T-helper 2 cell (primary cell): ENCODE measurements around the gene PLET1.
A peak's percentile ranks its signal among the peaks of the same experiment; 100 is the strongest.

Experiments
- DNase-seq, 5 experiments: peaks; one replicate each; pipeline versions ENCODE4 v3.0.0 to v3.0.0-alpha.2; 2012 to 2022
- total RNA-seq, 2 donors: gene quantifications; one replicate each; lab custom pipeline; 2026; lab: John Stamatoyannopoulos, UW

Gene PLET1, protein sequence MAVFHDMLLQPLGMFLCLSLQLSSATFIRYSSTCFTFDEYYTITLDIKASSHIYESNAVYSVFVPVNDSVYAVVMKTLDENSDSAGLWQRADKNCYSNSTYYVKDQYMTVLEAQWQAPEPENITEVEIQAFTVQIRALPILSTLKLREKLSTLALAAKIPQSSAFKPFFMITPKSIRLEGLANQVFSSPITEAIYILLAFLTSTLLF
- total RNA-seq: 0 reads per million in 2 donors

DNA sequence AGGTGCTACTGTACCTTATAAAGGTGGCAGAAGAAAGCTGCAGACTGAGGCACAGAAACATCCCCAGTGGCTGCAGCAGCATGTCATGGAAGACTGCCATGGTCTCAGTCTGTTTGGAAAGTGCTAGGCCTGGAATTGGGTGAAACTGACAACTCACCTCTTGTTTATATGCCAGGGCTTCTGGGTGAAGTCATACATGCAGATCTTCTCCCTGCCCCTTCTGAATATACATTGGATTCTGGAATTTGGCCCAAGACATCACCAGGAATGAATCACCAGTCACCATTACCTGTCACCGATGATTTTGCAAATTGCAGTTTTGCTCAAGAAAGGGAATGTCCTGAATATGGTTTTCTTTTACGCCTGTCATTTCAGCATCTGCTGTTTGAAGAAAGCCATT, at the start of gene PLET1:
PLET1 (minus strand) TSS at position 371 of the 400 bp plus-strand sequence; CDS start at position 100, 271 bp downstream.
- no peak for DNase-seq

DNA sequence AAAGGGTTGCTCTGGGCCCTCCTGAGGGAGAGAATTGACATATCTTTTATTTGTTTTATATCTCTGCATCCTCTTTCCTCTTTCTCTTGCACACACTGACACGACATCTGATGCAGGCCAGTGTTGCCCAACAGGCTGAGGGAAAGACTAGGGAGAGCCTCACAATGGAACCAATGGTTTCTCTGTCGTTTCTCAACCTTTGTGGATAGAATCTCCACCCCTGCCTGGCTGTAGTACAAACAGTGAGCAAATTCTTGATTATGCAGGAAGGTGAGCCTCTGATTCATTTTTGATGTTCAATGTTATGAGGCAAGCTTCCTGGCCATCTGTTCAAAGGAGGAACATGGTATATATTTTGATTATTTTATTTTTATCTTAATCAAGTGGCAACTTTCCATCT, 49.8 kb upstream of the PLET1 start:
- DNase-seq: no peak

DNA sequence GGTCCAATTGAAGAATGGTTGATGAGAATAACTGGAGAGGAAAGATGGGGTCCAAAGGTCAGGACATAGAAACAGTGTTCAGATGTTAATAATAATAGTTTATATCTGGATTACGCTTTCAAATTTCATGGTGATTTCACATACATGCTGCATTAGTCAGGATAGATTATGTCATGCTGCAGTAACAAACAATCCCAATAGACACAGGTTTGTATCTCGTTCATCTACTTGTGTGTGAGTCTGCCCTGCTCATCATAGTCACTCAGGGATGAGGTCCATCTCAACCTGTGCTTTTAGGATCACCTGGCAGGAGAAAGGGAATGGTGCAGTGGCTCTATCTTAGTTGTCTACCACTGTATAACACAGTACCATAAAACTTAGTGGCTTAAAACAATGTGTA, 48.0 kb upstream of the PLET1 start:
- DNase-seq: no peak

DNA sequence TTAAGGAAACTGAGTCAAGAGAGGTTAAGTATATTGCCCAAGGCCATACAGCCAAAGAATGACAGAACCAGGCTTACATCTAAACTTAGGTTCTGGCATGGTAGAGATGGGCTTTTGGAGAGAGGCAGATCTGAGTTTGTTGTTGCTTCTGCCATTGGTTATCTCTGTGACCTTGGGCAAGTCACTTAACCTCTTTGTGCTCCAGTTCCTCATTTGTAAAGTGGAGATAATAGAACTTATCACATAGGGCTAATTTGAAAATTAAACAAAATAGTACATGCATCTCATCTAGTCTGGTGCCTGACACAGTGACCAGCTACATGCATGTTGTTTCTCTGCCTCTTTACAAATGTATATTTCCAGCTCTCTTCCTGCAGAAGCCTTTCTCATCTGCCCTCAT, 47.0 kb upstream of the PLET1 start:
- DNase-seq: no peak

DNA sequence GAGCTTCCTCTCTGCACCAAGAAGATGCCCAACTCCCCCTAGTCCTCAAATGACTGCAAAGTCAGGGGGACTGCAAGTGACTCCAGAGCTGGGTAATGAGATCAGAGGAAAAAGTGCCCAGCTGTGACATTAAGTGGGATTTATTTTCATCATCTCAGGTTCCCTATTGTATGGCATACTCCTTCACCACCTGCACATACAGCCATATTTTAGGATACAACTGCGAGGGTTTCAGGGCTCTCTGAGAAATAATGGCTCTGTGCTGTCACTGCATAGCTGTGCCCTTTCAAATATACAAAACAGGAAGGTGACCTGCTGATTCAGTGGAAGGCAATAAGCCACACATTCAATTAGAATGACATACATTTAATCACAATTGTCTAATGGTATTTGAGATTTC, 45.6 kb upstream of the PLET1 start:
- no peak for DNase-seq

DNA sequence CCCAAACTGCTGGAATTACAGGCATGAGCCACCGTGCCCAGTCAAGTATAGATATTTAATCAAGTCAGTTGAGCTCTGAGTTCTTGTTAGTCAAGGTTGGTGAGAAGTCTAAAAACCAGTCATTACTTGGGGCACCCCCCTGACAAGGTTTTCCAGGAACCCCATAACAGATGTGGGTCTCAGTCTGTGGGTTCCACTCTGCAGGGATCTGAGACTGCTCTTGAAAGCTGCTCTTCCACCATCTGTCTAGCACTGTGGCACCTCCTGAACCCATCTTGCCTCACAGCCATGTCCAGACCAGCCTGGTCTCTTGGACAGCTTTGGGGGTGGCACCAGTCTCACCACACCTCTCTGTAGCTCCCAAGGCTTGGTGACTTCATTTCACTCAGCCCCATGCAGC, 44.3 kb upstream of the PLET1 start:
- no peak for DNase-seq

DNA sequence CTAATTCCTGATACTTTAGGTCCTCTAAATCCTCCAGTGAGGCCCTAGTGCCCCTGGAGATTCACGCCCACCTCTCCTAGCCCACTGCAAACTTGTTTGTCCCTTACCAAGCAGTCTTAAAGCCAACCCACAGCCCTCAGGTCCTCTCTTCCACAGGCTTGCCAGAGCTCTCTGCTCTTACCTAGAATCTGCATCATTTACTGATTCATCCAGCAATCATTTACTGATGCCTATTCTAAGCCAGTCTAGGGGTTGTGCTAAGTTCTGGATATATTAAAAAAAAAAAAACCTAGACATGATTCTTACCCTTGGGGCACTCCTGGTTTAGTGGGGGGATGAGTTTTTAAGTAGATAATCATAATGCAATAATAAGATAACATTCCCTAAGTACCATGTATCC, 43.0 kb upstream of the PLET1 start:
- no peak for DNase-seq

DNA sequence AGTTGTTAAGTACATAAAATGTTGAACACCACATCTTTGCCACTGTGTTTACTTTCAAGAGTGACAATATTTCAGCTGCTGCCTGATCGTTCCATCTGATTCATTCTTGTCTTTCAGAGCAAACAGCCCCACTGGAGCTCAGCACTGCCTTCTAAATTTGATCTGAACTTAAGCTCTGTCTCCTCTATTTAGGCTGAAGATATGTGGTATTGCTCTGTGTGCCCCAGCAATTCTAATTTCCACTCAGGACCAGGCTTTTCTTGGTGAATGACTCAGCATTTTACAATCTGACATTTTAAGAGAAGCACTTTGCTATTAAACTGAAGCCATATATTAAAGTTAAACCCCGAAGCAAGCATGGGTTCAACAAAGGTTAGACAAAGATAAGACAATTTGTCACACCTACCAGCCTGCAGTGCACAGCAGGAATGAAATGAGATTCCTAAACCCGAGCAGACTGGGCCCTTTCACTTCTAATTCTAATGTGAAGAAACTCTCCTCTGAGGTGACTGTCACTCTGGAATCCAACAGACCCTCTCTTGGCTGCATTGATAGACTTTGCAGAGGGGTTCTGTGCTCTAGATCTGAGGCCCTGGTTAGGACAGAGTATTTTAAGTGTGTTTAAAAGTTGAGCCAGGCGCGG, 41.7 kb upstream of the PLET1 start:
- no peak for DNase-seq

DNA sequence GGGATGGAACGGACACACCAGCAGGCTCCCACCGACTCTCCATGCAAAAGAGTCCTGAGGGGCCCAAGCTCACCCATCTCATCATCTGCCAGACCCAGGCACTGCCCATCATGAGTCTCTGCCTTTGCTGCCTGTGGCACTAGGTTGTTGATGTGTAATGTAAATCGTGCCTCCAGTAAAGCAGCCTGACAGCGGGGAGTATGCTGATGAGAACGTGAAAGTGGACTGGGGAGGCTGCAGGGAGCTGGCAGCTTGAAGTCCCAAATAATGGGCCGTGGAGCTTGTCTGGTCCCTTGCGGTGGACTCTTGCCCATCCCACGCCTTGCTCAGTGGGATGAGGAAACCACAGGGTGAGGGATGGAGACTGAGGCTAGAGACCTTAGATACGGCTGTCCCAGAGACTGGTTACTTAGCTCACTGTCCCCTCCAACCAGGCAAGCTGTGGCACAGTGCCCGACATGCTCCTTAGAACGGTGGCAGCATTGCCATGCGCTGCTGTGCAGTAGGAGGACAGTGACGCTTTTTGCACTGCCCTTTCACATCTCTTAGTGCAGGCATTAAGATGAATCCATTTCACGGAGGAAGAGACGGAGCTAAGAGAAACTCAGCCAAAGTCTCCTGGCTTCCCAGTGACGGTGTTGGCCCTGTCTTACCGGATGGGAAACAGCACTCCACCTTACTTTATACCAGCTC, 39.6 kb upstream of the PLET1 start:
- DNase-seq: no peak

DNA sequence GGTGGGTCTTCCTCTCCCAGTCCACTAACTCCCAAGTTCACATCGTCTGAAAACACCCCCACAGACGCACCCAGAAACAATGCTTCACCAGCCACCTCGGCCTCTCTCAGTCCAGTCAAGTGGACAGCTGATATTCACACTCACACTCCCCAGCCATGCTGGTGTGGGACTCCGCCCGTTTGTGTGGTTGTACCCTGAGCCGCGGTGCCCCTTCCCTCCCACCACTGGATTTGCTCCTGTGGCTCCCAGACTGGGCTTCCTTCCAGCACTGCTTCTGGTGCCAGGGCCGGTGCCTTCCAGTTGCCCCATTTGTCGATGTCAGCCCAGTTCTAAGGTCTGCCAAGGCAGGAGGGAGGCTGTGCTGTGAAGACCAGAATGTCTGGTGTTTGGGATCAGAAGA, 37.9 kb upstream of the PLET1 start:
- no peak for DNase-seq

DNA sequence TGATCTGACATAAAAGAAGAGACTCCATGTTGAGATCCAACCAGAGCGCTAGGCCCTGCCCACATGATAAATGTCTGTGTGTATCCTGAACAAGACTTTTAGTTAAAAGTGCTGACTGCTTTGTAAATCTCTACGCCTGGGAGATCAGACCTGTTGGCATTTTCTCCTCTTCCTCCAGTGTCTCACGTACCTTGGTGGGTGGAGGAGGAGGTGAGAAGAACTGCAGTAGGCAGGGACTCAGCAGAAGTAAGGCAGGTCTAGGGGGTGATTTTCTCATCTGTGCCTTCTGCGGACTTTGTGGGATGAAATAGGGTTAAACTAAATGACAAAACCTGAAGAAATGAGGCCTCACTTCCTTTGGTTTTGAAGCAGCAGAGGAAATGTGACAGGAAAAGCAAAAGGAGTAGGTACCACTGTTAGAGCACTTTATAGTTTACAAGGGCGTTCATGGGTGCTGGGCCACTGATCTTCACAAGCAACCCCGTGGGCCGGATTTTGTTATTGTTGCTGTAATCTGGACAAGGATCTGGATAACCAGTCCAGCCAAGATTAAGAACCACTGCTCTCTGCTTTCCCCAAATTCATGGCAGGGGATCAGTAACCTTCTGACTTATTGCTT, 36.7 kb upstream of the PLET1 start:
- DNase-seq: peak in 2 of 5 experiments; percentile 30 to 69

DNA sequence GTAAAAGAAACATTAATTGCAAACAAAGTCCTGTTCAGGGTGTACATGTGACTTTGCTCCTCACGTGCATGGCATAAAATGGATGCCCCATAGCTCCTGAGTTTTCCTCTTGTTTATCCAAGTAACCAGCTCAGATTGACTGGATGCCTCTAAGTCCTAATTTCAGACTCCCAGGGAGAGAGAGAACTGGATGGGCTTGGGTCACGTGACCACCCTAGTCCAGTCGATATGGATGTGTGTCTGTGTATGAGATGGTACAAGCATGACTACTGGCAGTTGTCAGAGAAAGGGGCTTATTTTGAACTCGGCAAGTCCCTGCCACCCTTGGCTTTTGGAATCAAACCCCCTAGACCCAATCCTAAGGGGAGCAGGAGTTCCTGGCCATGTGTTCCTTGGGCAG, 35.4 kb upstream of the PLET1 start:
- no peak for DNase-seq

DNA sequence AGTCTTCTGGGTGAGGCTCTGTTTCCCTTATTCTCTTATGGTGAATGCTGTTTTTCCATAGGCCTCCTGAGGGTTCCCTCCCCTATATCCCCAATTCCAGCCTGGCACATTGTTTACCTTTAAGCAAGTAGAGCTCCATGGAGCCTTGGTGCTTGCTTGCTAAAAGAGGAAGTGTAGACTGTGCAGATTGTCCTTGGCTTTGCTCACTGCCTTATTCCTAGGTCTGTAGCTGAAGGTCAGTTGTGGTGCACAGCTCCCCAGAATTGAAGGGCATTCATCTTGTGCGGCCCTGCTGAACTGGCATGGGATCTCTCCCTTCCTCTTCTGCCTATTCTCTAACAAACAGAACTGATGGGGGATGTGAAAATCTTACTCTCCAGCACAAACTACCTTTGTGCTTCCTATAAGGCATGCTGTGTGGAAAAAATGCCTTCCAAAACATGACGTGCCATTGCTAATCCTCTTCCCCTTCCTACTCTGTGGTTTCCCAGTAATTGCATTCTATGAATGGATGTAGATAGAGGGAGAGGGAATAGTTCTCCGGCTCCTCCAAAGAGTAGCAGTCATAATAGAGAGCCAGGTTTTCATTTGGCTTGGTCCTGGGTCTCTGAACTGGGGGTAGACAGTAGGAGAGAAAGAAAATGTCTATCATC, 34.2 kb upstream of the PLET1 start:
- no peak for DNase-seq

DNA sequence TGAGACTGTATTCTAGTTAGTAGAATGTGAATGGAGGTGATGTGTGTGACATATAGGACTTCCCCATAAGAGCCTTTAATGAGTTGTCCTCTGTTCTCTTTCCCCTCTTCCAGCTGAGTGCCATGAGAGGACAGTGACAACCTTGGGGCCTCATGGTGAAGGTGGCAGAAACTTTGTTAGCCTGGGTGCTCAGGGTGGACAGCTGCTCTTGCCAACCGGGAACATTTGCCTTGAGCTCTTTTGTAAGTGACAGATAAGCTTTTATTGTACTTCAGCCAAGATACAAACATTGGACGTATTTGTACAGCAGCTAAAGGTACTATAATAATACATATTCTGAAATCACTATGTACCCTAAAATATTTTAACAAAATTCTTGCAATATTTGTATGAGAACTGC, 33.0 kb upstream of the PLET1 start:
- DNase-seq: no peak

DNA sequence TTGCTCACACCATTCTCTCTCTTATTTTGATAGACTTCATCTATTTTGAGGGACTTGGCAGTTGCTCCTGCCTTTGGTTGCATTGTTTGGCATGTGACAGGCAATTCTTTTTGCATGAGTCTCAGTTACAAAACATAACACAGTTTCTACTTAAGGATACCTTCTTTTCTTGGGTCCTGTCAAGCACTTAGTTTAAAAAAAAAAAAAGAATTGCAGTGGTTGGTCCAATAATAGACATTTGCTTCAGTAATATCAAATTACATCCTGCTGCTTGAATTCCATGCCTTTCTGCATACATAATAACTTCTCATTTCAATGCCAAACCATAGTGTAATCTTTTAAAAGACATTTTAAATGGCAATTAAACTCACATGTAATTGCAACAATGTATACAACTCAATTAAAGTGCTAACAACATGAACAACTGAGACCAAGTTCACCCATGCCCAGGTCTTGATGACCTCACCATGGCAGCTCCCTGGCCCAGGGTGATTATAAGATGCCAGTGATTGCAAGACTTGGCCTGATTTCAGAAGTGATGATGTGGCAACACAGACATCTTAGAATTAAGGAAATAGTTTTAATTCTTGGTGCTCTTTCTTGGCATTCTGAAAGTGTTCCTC, 32.2 kb upstream of the PLET1 start:
- no peak for DNase-seq

DNA sequence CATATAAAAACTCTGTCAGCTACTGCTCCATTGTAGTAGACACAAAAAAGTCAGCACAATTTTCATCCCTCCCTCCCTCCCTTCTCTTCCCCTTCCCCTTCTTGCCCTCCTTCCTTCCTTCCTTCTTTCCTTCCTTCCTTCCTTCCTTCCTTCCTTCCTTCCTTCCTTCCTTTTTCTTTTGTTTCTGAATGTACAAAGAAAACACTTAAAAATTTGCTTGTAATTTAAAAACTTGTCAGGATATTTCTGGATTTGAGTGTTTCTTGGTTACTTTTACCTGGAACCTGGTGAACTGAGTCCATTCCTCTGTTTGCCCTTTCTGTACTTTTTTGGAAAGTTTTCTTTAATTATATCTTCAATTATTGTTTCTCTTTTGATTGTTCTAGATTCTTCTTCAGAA, 31.5 kb upstream of the PLET1 start:
- no peak for DNase-seq

DNA sequence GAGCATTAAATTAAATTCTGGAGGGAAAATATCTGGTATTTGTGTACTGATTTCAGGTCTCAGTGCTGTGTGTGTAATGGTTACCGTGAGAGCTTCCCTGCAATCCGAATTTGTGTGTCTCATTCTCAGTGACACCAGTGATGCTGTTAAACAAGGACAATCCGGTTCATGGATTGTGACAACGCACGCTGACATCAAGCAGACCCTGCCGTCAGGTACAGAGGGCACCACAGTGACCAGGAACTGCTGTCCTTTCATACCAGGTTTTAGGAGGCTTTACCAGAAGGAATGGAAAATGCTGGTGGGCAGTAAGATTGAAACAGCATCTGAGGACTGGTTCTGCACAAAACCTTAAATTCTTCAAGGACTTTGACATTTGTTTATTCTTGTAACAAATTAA, 30.5 kb upstream of the PLET1 start:
- no peak for DNase-seq

DNA sequence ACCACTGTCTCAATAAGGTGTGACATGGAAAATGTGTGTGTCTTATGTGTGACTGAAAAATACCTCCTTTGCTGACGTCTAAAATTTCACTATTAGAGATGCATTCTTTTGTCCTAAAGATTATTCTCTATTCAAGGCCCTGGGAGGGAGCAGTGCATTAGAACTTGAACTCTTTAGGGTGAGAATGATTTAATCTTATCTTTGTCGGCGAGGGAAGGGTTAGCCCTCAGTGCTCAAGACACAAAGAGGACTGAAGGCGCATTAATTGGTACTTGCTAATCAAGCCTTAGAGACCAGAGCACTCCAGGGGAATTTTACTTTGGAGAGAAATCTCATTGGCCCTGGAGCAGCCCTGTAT, 29.8 kb upstream of the PLET1 start:
- DNase-seq: no peak

DNA sequence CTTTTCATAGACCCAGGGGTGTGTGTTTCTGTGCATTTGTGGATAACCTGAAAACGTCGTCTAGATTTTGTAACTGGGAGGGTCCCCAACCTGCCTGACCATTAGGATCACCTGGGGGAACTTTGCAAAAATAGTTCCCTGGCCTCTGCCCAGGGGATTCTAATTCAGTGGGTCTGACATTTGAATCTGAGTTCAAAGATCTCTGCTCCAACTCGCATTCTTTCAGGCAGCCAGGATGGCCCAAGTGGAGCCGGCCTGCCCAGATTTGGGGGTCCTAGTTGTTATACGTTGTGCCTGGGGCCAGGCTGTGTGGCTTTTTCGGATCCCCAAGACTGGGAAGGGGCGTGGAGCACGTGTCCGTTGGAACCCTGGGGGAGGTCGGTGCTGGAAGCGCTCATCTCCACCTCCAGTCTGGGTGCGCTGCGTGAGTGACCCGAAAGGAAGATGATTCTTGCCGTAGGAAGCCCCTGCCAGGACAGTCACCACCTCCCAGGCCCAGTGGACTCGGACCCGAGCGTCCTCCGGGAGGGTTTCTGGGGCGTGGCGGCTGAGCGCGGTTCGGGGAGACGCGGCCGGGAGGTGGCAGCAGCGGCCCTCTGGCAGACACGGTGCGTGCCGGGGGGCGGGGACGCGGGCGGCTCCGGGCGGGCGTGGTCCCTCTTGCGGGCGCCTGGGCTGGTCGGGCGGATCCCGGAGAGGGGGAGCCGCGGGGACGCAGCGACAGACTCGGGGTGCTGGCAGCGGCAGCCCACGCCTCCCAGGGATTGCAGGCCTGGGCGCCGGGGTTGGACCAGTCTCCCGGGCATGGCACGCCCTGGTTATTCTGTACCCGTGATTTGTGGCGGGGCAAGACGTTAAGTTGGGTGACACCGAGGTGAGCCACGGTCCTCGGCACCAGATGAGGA, 29.2 kb upstream of the PLET1 start:
- DNase-seq: peak; percentile 73 to 82 (median 79)

DNA sequence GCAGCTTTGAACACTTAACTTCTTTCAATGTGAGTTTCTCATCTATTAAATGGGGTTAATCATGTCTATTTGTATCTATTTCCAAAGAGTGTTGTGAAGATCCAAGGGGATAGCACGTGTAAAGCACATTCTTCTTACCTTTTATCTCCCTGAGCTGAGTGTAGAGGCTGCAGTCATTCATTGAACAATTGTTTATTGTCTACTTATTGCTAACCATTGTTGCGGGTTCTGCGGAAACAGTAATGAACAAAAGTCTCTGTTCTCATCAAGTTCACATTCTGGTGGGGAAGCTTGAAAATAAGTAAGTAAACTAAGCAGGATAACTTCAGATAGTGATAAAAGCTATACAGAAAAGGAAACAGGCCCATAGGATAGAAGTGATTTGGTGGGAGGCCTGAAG, 27.4 kb upstream of the PLET1 start:
- no peak for DNase-seq

DNA sequence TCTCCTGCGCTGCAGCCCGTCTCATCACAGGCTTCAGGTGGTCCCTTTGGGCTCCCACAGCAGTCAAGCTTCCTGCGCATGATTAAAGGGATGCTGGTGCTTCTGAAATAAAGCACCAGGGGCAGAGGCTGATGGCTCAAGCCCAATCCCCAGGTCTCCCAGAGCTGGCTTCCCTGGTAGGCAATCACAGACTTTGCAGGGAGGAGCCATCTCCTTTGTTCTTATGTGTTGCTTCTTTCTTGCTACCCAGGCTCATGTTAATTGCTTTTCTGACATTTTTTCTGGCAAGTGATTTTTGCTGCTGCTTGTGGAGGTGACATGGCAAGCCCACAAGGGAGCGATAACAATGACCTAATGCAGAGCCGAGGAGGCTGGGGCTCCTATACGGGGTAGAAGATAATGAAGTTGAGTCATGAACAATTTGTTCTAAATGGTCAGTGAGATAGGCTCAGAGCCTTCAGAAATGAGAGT, 25.2 kb upstream of the PLET1 start:
- no peak for DNase-seq

DNA sequence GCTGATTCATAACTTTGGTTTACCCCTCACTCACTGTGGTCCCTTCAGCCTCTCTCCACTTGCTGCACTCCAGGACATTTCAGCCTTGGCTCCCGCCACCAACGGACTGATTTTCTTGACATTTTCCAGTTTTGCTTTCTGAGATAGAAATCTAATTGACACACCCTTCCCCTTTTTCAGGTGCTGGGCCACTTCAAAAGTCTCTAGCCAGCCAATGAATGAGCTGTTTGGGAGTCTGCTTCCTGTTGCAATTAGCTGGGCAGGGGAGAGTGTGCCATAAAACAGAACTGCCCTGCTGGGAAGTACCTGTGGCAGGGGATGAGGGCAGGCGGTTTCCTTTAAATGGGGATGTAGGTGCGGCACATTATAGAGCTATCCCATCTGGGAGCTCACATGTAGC, 21.1 kb upstream of the PLET1 start:
- no peak for DNase-seq
